Heart left ventricle (tissue), 16 donors: Measurements from ENCODE around the gene CASD1. TPM values are rescaled to one million over a fixed set of nuclear protein-coding genes. Genes with fewer than 3 reads are reported as not detected.

Experiments used
- ATAC-seq, 4 donors: fragments of 200-7000 bp; cut with Tn5 transposase; one replicate each; pipeline ENCODE4 v1.9.1; 2020 to 2022; ENCODE audit warnings: moderate library complexity in 4 of 4, mild to moderate bottlenecking in 3 of 4, moderate number of reproducible peaks in 1 of 4
- DNase-seq, 5 donors: peaks; one replicate each; pipeline ENCODE4 v3.0.0-alpha.2; 2020
- H3K27ac ChIP-seq, 12 donors: fragments of 200-600 bp; sonication (generic) in 4 of 12; one replicate each; pipeline versions ENCODE4 v1.5.0 to v1.8.0; 2016 to 2022; ENCODE audit warnings: mild to moderate bottlenecking in 2 of 12
- H3K27me3 ChIP-seq, 9 donors: fragments of 200-600 bp; sonication (generic) in 2 of 9; one replicate each; pipeline versions ENCODE4 v1.5.1 to v1.8.0; 2016 to 2022; ENCODE audit warnings: mild to moderate bottlenecking in 3 of 9
- H3K36me3 ChIP-seq, 9 donors: fragments of 200-600 bp; sonication (generic) in 2 of 9; one replicate each; pipeline versions ENCODE4 v1.5.0 to v1.8.0; 2018 to 2022; ENCODE audit warnings: mild to moderate bottlenecking in 2 of 9
- H3K4me1 ChIP-seq, 12 donors: fragments of 200-600 bp; sonication (generic) in 4 of 12; one replicate each; pipeline versions ENCODE4 v1.5.0 to v1.8.0; 2016 to 2022; ENCODE audit warnings: mild to moderate bottlenecking in 3 of 12
- H3K4me3 ChIP-seq, 12 donors: fragments of 200-600 bp; sonication (generic) in 4 of 12; one replicate each; pipeline versions ENCODE4 v1.5.0 to v1.8.0; 2017 to 2022; ENCODE audit warnings: mild to moderate bottlenecking in 9 of 12, moderate library complexity in 4 of 12
- H3K9me3 ChIP-seq, 12 donors: fragments of 200-600 bp; sonication (generic) in 4 of 12; one replicate each; pipeline versions ENCODE4 v1.5.0 to v1.8.0; 2016 to 2022; ENCODE audit warnings: mild to moderate bottlenecking in 1 of 12
- POLR2A ChIP-seq, 2 donors: fragments of 450-650 bp; IDR thresholded peaks; one replicate each; pipeline ENCODE4 v1.6.1; 2017; ENCODE audit warnings: antibody characterized with exemption in 2 of 2, mild to moderate bottlenecking in 2 of 2, moderate library complexity in 2 of 2
- WGBS, 4 donors: extraction: QIAGEN DNeasy Blood & Tissue Kit in 2 of 4; methylation state at CpG; one replicate each; pipeline versions ENCODE4 v1.1.5 to v1.1.7; 2013 to 2018; 5-methylcytosine and 5-hydroxymethylcytosine counted together
- intact Hi-C, 10 donors: fragments of 100-400 bp; cut with DNase I; formaldehyde crosslinking; loops; one replicate each; pipeline versions ENCODE4 v1.11.1 to v1.14.2; 2022
- polyA plus RNA-seq, 2 donors: library from polyadenylated mRNA; stranded (reverse); fragments of 200-250 nt; gene quantifications; one replicate each; pipeline ENCODE4 v1.2.3, GENCODE V29; 2013
- total RNA-seq, 9 donors: library from RNA; depleted of rRNA in 2 of 9; stranded (reverse); fragments of >200 nt in 2 of 9; fragmentation: NEBNext Ultra II Directional in 3 of 9; extraction: Animal tissue kit (Norgen Biotek cat#: 25700) in 3 of 9; gene quantifications; one replicate each; pipeline versions ENCODE4 v1.1.0 to v1.2.4, GENCODE V29; 2016 to 2023
- TF ChIP-seq, protein P1 (sequence below), 12 donors: fragments of 200-600 bp; sonication (generic) in 4 of 12; IDR thresholded peaks; one replicate each; pipeline versions ENCODE4 v1.5.0 to v1.8.0; 2018 to 2022; ENCODE audit warnings: antibody characterized with exemption in 12 of 12, mild to moderate bottlenecking in 5 of 12
- donor health status: ischemic (EF 13 %, LVEDD 7.1; RV severe dilation, severe dysfunction).
- donor health status: healthy with polysubstance abuse.
- donor health status: DM: no; HTN: yes; CAD: no.
- donor health status: DM: no; HTN: no; CAD: no.
- donor health status: ischemic (EF 25% LVEDD 6.9; RV normal size, moderate dysfunction).
- donor health status: ischemic (EF 25% LVEDD 5.7; RV mildly dilated, moderate dysfunction).
- donor health status: healthy.
- donor health status: DM: yes; HTN: yes; CAD: no.
- donor health status: ischemic (EF 35%, LVEDD 5.7; RV mildly dilated, moderate dysfunction).
- donor health status: nonischemic (EF 11% LVEDD 7.7; RV severe dilation, severe dysfunction).
- donor health status: DM: yes; HTN: yes; CAD: no.
- donor health status: PGD.
- donor health status: ischemic (EF 29% LVEDD 5.4; RV normal size, mild dysfunction).
- donor health status: nonischemic (EF 23%, LVEDD 6.1; RV moderate dilation, normal function).

Gene CASD1
- total and polyA plus RNA-seq, 11 donors: 9.5 to 24.3 (median 17.1) TPM

DNA sequence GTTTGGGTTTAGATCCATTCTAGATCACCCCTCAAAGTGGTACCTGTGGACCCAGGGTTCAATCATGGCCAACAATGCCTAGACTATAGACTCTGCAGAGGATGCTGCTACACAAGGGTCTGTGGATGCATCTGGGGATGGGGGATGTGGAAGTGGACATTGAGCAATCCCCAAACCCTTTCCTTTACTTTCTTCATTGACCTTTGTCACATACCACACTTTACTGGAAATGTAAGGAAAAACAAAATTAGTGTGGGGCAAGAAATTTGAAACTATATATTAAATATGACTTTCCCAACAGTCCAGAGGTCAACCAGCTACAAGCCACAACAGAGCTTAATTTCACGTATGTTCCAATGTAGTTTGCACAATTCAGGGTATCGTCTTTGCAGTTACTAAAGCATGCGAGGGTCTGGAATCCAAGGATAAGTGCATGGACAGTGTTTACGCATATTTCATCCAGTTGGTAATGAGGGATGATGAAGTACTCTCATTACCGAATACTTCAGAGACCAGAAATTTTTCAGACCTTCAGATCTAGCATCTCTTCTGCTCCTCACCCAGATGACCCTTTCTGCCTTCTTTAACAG, 33.3 kb upstream of the CASD1 start:
- WGBS, 4 donors: 89 to 93% (median 91%) methylated on average over 5 of the region's 5 CpGs
- no peak overlapping the region for H3K27ac ChIP-seq
- ATAC-seq: no peak
- no peaks in the 10 kb centered on the region for H3K36me3 ChIP-seq
- DNase-seq: no peak
- TF ChIP-seq, protein P1, sequence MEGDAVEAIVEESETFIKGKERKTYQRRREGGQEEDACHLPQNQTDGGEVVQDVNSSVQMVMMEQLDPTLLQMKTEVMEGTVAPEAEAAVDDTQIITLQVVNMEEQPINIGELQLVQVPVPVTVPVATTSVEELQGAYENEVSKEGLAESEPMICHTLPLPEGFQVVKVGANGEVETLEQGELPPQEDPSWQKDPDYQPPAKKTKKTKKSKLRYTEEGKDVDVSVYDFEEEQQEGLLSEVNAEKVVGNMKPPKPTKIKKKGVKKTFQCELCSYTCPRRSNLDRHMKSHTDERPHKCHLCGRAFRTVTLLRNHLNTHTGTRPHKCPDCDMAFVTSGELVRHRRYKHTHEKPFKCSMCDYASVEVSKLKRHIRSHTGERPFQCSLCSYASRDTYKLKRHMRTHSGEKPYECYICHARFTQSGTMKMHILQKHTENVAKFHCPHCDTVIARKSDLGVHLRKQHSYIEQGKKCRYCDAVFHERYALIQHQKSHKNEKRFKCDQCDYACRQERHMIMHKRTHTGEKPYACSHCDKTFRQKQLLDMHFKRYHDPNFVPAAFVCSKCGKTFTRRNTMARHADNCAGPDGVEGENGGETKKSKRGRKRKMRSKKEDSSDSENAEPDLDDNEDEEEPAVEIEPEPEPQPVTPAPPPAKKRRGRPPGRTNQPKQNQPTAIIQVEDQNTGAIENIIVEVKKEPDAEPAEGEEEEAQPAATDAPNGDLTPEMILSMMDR (IDR thresholded peaks at IDR 0.05): no peak
- no peak for TF ChIP-seq POLR2A (IDR thresholded peaks at IDR 0.05)
- H3K4me3 ChIP-seq: no peak overlapping the region
- peaks cover 0 to 13% (median 6%) of the 10 kb centered on the region in 12 donors for H3K9me3 ChIP-seq
- intact Hi-C loops: no loop called here
- no peaks in the 10 kb centered on the region for H3K4me1 ChIP-seq
- H3K27me3 ChIP-seq: no peaks in the 10 kb centered on the region

DNA sequence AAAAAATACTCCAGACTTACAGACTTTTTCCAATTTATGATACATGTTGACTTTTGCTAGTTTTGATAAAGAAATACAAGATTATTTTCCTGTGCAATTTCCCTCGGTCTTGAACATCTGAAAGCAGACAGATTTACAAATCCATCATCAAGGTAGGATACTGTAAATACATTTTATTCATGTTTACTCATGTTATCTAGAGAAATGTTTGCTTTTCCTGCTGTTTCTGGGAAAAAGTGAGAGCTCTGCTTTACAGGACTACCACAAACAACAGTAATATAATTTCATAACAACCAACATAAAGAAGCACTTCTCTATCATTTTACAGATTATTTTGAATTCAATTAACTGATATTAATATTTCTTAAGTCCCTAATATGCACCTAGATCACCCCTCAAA, 31.7 kb upstream of the CASD1 start:
- ATAC-seq (no peak), DNase-seq (no peak)
- no peaks in the 10 kb centered on the region for H3K36me3 ChIP-seq
- no peaks in the 10 kb centered on the region for H3K4me1 ChIP-seq
- H3K9me3 ChIP-seq: no peaks in the 10 kb centered on the region
- 70 to 89% (median 81%) methylated on average over 1 of the region's 1 CpG for WGBS, 4 donors
- H3K27me3 ChIP-seq: no peaks in the 10 kb centered on the region
- H3K27ac ChIP-seq: no peak overlapping the region
- H3K4me3 ChIP-seq: no peak overlapping the region
- intact Hi-C loops: no loop called here
- no peak for TF ChIP-seq POLR2A (IDR thresholded peaks at IDR 0.05)
- TF ChIP-seq, protein P1 (IDR thresholded peaks at IDR 0.05): no peak

DNA sequence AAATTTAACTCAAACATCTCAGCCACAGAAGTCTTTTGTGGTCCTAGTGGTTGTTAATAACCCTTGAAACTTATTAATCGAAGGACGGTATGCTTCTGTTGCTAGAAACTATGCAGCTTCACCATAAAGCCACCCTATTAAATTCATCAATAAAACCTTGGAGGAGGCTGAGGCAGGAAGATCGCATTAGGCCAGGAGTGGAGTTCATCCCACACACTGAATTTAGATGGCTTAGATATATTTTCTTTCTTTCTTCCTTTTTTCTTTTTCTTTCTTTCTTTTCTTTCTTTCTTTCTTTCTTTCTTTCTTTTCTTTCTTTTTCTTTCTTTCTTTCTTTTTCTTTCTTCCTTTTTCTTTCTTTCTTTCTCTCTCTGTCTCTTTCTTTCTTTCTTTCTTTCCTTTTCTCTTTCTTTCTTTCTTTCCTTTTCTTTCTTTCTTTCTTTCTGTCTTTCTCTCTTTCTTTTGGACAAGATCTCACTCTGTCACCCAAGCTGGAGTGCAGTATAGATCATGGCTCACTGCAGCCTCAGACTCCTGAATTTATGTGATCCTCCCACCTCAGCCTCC, 30.9 kb upstream of the CASD1 start:
- Histone ChIP-seq H3K27ac (no peak overlapping the region), H3K27me3 (no peaks in the 10 kb centered on the region), H3K4me1 (no peaks in the 10 kb centered on the region), H3K4me3 (no peak overlapping the region), H3K36me3 (no peaks in the 10 kb centered on the region), H3K9me3 (no peaks in the 10 kb centered on the region)
- ATAC-seq (no peak), DNase-seq (no peak)
- 65 to 97% (median 87%) methylated on average over 3 of the region's 3 CpGs for WGBS, 4 donors
- intact Hi-C loops: no loop called here
- TF ChIP-seq, protein P1 (IDR thresholded peaks at IDR 0.05): no peak
- no peak for TF ChIP-seq POLR2A (IDR thresholded peaks at IDR 0.05)

DNA sequence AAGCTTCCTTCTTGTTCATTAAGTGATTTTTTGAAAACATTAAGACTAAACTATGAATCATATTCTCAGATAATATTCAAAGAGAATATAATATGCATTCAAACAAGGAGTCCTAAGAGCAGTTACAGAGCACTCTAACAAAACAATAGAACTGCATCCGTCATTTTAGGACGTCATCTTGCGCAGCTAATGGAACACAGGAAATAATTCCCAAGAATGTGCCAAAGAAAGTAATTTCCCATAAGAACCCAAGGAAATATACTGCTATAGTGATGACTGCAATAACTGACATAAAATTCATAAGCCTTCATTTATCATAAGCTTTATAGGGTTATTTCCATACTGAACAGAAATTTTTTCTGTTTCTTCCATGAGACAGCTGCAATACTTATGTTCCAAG, 28.3 kb upstream of the CASD1 start:
- H3K27ac ChIP-seq: peak overlapping the region in 9 of 12 donors; percentile 24 to 52 (median 37)
- H3K27me3 ChIP-seq: no peaks in the 10 kb centered on the region
- no peaks in the 10 kb centered on the region for H3K9me3 ChIP-seq
- no peaks in the 10 kb centered on the region for H3K36me3 ChIP-seq
- DNase-seq (no peak), ATAC-seq (peak in 1 of 4 donors; percentile 93)
- 59 to 69% (median 64%) methylated on average over 3 of the region's 3 CpGs for WGBS, 4 donors
- TF ChIP-seq POLR2A (IDR thresholded peaks at IDR 0.05): no peak
- TF ChIP-seq, protein P1 (IDR thresholded peaks at IDR 0.05): no peak
- no peak overlapping the region for H3K4me3 ChIP-seq
- intact Hi-C loops: no loop called here
- H3K4me1 ChIP-seq: no peaks in the 10 kb centered on the region
